GM19455 (cell line): ENCODE results near the gene ARHGAP30.
"Not testable (repeated sequence)": the region's sequence is repeated elsewhere in the genome, so short reads cannot be mapped to it uniquely, and the experiment has no call there.

Source experiments
- ATAC-seq: cut with Tn5 transposase; IDR thresholded peaks from one replicate; pipeline ENCODE4 v1.9.1; 2021; ENCODE audit not compliant: unreplicated experiment

Gene ARHGAP30, protein sequence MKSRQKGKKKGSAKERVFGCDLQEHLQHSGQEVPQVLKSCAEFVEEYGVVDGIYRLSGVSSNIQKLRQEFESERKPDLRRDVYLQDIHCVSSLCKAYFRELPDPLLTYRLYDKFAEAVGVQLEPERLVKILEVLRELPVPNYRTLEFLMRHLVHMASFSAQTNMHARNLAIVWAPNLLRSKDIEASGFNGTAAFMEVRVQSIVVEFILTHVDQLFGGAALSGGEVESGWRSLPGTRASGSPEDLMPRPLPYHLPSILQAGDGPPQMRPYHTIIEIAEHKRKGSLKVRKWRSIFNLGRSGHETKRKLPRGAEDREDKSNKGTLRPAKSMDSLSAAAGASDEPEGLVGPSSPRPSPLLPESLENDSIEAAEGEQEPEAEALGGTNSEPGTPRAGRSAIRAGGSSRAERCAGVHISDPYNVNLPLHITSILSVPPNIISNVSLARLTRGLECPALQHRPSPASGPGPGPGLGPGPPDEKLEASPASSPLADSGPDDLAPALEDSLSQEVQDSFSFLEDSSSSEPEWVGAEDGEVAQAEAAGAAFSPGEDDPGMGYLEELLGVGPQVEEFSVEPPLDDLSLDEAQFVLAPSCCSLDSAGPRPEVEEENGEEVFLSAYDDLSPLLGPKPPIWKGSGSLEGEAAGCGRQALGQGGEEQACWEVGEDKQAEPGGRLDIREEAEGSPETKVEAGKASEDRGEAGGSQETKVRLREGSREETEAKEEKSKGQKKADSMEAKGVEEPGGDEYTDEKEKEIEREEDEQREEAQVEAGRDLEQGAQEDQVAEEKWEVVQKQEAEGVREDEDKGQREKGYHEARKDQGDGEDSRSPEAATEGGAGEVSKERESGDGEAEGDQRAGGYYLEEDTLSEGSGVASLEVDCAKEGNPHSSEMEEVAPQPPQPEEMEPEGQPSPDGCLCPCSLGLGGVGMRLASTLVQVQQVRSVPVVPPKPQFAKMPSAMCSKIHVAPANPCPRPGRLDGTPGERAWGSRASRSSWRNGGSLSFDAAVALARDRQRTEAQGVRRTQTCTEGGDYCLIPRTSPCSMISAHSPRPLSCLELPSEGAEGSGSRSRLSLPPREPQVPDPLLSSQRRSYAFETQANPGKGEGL

DNA sequence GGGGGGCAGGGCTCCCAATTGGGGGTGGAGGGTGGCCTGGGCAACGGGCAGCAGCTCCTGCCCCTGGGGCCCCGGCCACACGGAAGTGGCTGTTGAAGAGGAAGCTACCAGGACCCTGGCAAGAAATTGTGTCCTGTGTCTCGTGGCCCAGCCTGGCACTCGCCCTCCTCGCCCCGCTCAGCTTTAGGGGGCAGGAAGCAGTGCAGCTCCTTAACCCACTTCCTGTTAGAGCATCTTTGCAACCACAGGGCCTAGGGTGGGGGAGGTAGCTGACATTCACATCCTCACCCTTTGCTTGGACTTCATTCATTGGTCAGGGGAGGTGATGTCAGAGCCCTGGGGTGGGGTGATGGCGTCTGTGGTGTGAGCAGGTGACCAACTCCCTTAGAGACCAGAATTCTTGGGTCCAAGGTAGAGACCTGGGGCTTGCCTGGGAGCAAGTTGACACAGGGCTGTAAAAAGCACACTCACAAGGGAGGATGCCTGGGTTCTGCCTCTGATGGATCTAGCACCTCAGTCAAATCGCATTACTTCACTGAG is at the start of gene ARHGAP30:
Gene ARHGAP30 (minus strand): TSS at position 161 of the 540 bp plus-strand sequence. CDS start 267 bp downstream, outside the sequence.
- peak; percentile 87 for ATAC-seq

DNA sequence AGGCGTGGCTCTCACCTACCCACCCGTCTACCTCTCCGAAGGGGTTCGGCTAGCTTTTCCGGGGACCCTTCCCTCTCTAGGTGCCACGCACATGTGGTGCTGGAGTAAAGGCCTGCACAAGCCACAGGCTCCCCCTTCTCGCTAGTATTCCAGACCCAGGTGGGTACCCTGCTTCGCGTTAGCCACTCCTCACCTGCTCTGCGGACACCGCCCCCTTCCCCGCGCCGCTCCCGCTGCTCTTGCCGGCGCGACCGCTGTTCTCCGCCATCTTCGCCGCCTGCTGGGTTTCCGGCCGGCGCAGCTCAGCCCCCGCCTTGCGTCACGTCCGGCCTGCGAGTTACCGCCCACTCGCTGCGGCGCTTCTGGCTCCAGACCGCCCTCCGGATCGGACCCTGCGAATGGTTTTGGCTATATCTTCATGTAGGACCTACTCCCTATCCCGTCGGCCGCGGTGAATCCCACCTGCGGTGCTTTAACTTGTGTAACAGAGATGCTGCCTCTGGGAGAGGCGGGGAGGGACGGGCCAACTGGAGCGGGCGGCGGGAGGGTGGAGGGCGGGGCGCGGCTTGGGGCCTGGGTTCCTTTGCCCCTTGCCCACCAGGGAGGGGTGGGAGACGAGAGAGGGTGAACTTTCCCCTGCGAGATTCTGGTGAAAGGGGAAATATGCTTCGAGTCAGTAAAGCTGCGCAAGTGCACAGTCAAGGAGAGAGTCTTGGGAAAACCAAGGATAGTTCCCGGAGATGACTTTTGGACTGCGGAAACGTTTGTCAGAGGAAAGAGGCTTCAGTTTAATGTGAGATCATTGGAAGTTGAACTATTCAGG is 48.3 kb upstream of the ARHGAP30 start, which contains the start of the genes NIT1 and PFDN2:
Gene NIT1 (plus strand): TSS at position 347 of the 823 bp plus-strand sequence. CDS start 72 bp downstream, at position 419.
Gene PFDN2 (minus strand): TSS at position 279 of the 823 bp plus-strand sequence. CDS start 11 bp downstream, at position 268.
- peak; percentile 82 for ATAC-seq

DNA sequence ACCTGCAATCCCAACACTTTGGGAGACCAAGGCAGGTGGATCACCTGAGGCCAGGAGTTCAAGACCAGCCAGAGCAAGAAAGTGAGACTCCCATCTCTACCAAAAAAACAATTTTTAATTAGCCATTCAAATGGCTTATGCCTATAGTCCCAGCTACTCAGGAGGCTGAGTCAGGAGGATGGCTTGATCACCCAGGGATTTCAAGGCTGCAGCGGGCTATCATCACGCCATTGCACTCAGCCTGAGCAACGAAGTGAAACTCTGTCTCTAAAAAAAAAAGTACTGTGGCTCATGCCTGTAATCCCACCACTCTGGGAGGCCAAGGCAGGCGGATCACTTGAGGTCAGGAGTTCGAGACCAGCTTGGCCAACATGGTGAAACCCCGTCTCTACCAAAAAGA is 46.3 kb upstream of the ARHGAP30 start:
- ATAC-seq: not testable (repeated sequence)

DNA sequence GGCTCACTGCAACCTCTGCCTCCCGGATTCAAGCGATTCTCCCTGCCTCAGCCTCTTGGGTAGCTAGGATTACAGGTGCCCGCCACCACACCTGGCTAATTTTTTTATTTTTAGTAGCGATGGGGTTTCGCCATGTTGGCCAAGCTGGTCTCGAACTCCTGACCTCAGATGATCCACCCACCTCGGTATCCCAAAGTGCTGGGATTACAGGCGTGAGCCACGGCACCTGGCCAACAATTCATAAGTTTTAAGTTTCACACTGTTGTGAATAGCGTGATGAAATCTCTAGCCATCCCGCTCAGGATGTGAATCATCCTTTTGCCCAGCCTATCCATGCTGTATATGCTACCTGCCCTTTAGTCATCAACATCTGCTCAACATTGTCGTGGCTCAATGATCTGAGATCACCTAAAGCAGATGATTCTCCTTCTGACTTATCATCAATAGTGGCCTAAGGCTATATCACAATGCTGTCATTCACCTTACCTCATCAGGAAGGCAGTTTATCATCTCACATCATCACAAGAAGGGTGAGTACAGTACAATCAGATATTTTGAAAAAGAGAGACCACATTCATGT is 45.5 kb upstream of the ARHGAP30 start:
- no peak for ATAC-seq

DNA sequence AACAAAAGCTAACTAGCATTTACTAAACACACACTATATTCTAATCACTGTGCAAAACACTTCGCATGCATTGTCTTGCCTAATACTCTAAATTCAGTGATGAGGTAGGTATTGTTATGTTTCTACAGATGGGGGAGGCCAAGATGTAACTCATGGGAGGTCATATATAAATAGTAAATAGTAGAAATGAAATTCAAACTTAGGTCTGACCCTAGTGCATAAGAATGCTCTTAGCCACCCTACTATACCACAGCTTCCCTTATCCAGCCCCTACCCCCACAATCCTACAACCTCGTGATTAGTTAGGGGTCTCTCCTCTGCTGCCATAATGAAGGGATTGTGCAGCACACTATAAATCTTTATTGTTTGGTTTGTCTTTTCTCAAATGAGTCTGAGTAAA is 44.9 kb upstream of the ARHGAP30 start:
- no peak for ATAC-seq

DNA sequence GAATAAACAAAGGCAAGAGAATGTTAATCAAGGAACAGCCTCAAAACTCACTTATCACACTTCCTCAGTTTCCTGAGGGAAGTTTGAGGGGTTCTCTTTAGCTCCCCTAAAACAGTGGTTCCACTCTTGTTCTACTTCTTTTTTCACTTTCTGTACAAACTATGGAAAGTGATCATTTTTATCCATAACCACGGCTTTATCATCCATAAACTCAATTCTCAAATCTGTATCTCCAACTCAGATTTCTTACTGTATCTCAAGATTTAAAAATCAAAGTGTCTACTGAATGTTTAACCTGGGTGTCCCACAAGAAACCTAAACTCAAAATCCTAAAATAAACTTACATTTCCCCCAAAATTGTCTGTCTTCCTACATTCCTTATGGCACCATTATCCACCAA is 44.2 kb upstream of the ARHGAP30 start:
- no peak for ATAC-seq

DNA sequence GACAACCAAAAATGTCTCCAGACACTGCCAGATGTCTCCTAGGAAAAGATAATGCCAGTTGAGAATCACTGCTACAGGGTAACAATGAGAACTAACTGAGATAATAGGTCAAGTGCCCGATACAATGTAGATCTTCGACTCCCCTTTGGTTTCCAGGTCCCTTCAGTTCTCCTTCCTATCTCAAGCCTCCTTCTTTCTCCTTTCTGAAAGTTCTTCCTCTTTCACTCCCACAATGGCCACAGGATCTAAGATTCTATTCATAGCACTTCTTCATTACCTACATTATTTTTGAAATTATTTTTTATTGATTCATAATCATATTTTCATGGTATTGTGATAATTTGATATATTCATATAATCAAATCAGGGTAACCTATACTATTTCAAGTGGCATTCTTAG is 41.8 kb upstream of the ARHGAP30 start:
- no peak for ATAC-seq

DNA sequence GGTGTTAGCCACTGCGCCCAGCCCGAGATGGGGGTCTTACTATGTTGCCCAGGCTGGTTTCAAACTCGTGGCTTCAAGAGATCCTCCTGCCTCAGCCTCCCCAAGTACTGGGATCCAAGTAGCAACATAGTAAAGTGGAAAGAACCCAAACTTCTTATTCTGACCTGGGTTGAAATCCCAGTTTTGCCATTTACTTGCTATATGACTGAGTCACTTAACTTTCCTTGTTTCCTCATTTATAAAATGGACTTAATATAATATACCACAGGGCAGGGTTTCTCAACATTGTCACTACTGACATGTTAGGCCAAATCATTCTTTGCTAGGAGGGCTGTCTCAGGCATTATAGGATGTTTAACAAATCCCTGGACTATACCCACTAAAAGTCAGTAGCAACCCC is 41.4 kb upstream of the ARHGAP30 start:
- no peak for ATAC-seq

DNA sequence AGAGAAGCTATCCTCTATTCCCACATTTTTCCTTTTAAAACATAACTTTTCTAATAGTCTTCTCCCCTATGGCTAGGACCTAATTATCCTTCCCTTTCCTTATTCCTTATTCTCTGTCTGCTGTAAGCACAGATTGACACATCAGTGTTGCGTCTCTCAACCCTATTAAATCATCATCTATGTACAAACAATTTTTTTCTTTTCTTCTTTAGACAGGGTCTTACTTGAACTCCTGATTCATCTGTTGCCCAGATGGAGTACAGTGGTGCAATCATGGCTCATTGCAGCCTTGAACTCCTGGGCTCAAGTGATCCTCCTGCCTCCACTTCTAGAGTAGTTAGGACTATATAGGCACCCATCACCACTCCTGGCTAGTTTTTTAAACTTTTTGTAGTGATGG is 36.7 kb upstream of the ARHGAP30 start:
- no peak for ATAC-seq

DNA sequence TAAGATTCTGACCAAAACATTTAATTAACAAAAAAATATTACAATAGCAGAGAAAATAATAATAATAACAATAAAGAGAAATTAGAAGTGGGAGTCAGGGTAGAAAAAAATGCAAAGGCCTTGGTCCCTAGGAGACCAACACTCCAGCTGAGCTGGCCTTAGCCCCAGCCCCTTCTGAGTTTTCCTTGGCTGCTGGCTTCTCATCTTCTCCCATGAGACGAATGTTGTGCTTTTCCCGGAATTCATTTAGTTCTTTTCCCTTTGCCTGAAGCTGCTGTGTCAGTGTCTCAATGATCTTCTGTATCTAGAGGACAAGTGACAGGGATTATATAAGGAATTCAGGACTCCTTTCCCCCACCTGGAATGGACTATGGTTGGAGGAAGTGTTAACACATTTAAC is 30.9 kb upstream of the ARHGAP30 start:
- no peak for ATAC-seq

DNA sequence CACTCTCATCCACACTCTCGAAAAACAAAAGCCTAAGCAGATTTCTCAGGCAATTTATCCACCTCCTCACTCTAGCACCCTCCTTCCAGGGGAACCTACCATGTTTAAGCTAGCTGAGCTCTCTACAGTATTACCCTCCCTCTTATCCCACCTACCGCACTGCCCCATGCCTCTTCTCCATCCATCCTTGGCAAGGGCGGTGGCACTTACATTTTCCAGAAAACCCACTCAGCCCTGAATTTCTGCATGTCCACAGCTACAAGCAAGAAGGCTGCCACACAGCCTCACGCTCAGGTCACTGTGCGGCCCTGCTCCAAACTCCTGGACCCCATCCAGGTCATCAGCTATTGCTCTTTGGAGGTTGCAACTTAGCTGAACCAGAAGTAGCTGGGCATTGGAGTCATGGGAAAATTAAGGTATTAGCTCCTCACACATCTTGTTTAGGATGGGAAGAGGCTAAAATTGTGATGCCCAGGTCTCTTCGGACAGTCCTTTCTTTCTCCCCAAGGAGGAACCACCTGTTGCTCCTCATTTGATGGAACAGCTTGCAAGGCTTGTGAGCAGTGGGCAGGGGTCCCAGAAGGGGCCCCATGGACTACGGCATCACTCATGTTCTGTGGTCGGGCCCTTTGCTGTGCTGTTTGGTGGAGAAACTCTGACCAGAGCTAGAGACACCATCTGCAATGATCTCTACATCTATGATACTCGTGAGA is 29.6 kb upstream of the ARHGAP30 start:
- ATAC-seq: no peak

DNA sequence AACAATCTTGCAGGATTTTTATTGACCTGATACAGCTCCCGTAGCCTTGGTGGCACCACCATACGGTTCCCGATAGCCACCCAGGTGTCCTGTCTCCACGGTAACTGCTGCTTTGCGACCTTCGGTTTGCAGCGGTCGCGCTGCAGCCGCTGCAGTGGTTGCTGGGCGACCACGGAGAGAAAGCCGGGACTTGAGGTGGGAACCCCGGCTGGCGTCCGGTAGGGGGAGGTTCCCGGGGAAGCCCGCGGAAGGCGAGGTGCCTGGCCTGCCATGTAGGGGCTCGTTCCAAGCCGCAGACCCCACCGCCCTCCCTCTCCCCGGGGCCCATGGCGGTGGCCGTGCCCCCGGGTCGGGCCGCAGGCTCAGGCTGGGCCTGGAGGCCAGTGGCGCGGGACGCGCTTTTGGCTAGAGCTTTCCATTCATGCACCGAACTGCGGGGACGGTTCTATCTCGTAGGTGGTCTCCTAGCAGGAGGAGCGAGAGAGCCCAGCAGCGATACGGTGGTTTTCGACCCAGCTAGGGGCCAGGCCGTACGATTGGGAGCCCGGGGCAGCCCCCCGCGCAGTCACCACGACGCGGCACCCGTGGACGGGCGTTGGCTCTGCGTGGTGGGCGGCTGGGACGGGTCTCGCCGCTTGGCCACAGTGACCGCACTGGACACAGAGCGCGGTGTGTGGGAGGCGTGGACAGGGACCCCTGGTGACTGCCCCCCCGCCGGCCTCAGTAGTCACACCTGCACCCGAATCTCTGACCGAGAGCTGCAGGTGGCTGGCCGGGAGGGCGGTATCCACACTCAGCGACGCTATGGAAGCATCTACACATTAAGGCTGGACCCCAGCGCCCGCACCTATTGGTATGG is 28.7 kb upstream of the ARHGAP30 start, which contains the start of gene KLHDC9:
Gene KLHDC9 (plus strand): TSS at position 152 of the 859 bp plus-strand sequence. CDS start 175 bp downstream, at position 327.
- ATAC-seq: peak; percentile 84

DNA sequence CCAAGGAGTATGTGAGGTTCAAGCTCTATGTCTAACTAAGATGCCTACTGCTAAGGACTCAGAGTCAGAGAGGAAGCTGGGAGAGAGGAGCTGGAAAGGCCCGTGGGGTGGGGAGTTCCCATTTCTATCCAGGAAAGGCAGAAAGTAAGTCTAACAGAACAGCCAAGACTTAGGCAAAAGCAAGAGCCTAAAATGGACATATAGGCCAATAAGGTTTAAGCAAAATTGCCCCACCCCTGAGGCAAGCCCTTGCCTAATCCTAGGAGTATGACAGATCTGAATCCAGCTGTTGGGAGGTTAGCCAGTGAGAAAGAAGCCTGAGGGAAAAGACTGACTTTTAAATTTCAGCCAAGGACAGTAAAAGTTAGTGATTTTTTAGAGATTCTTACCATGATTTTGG is 26.8 kb upstream of the ARHGAP30 start:
- ATAC-seq: no peak

DNA sequence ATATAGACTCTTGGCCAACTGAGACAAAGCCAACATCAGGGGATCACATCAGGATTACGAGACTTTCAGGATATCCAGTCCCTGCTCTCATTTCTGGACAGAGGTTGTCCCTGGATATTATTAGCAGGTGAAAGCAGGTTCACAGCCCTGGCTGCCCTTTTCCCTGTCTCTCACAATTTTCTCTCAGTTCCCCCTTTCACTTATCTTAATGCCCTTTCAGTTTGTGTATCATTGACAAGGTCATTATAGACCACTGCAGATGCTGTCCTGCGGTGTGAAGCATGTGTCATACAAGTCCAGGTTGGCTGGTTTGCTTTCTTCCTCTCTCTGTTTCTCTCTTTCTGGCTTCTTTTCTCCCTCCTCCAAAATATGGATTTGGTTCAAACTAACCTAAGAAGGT is 26.3 kb upstream of the ARHGAP30 start:
- ATAC-seq: no peak

DNA sequence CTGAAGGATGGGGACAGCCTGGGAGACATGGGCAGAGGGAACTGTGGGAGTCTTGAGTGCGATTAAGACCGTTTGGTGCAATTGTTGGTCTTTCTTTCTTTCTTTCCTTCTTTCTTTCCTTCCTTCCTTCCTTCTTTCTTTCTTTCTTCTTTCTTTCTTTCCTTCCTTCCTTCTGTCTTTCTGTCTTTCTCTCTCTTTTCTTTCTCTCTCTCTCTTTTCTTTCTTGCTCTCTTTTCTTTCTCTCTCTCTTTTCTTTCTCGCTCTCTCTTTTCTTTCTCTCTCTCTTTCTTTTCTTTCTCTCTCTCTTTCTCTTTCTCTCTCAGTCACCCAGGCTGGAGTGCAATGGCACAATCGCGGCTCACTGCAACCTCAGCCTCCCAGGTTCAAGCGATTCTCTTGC is 25.5 kb upstream of the ARHGAP30 start:
- ATAC-seq: no peak

DNA sequence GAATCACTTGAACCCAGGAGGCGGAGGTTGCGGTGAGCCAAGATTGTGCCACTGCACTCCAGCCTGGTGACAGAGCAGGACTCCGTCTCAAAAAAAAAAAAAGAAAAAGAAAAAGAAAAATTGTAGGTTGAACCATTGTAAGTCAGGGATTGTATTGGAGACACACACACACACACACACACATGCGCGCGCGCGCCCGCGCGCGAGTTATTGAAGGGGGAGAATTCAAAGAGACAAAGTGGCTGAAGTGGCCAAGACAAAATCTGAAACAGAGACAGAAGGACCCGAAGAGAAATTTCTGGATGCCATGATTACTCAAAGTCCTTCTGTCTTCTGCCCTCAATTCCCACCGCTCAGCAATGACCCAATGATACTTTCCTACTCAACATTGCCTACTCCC is 24.8 kb upstream of the ARHGAP30 start:
- no peak for ATAC-seq

DNA sequence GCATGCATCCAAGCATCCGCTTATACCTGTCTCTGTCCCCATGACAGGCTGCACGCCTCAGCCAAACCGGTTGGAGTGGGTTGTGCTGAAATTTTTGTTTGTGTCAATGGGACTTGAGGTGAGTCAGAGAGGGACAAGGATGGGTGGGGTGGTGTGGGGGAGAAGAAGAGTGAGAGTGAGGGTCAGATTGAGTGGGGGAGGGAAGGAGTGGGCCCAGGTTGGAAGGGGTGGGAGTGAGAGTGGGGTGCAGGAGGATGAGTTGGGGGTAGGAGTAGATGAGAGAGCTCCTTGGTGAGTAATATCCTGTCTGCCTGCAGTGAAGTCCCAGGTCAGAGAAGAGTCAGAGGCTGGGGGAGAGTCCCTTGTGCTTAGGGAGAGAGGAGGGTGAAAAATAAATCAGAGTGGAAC is 22.9 kb upstream of the ARHGAP30 start:
- no peak for ATAC-seq
